Nephron progenitor cell (in vitro differentiated cells): ENCODE data around the gene PPP1R14D.

Source experiments
- DNase-seq: peaks from one replicate; pipeline ENCODE4 v3.0.0; 2021
- H3K27ac Mint-ChIP-seq: 2 replicates; pipeline ENCODE4 v1.8.0; 2021; ENCODE audit warnings: mild to moderate bottlenecking, moderate library complexity, mixed read lengths
- H3K27me3 Mint-ChIP-seq: 2 replicates; pipeline ENCODE4 v1.8.0; 2021; ENCODE audit warnings: mild to moderate bottlenecking, low read depth, mixed read lengths; ENCODE audit not compliant: poor library complexity
- H3K36me3 Mint-ChIP-seq: 2 replicates; pipeline ENCODE4 v1.8.0; 2021; ENCODE audit warnings: low read depth, mixed read lengths
- H3K4me1 Mint-ChIP-seq: 2 replicates; pipeline ENCODE4 v1.8.0; 2021; ENCODE audit warnings: mixed read lengths
- H3K4me3 Mint-ChIP-seq: 2 replicates; pipeline ENCODE4 v1.8.0; 2021; ENCODE audit warnings: mild to moderate bottlenecking, moderate library complexity, mixed read lengths
- H3K9me3 Mint-ChIP-seq: 2 replicates; pipeline ENCODE4 v1.8.0; 2021; ENCODE audit warnings: mild to moderate bottlenecking, moderate library complexity, mixed read lengths
- CTCF ChIP-seq: fragments of 200-600 bp; sonication (generic); IDR thresholded peaks from 2 replicates; pipeline ENCODE4 v1.5.0; 2021; ENCODE audit warnings: antibody characterized with exemption

Gene PPP1R14D

DNA sequence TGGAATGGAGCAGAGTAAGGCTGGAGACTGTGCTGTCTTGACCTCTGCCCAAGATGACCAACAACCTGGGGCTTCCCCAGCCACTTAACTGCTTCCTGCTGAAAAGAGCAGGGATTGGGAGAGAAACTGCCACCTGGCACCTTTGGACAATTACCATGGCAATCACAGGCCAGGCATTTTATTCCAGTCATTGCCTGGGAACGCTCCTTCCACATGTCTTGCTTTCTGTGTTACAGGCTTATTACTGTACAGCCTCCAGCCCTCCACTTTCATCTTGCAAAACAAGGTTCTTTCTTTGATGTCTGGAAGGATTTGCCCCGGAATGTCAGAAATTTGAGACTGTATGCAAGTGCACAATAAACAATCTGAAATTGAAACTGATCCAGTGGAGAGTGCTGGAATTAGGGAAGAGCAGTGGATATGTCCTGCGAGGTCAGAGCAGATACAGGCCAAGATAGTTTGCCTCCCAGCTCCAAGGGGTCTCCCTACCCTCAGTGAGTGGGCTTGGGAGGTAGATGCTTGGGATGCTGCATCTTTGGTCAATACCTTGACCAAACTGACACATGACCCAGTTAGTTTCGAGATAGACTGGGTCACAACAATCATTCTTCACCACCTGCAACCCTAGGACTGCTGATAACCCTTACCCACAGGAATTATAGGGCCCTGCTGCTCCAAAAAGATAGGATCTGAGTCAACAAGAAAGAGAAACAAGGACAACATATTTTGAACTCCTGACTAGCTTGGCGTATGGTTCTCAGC is 2.7 kb downstream of the PPP1R14D start:
- Mint-ChIP-seq H3K9me3 (no peaks in the 10 kb centered on the region), H3K4me1 (peaks cover 10% of the 10 kb centered on the region), H3K27me3 (peaks cover 18% of the 10 kb centered on the region), H3K27ac (no peak overlapping the region), H3K36me3 (no peaks in the 10 kb centered on the region), H3K4me3 (no peak overlapping the region)
- no peak for DNase-seq
- no peak for TF ChIP-seq CTCF

DNA sequence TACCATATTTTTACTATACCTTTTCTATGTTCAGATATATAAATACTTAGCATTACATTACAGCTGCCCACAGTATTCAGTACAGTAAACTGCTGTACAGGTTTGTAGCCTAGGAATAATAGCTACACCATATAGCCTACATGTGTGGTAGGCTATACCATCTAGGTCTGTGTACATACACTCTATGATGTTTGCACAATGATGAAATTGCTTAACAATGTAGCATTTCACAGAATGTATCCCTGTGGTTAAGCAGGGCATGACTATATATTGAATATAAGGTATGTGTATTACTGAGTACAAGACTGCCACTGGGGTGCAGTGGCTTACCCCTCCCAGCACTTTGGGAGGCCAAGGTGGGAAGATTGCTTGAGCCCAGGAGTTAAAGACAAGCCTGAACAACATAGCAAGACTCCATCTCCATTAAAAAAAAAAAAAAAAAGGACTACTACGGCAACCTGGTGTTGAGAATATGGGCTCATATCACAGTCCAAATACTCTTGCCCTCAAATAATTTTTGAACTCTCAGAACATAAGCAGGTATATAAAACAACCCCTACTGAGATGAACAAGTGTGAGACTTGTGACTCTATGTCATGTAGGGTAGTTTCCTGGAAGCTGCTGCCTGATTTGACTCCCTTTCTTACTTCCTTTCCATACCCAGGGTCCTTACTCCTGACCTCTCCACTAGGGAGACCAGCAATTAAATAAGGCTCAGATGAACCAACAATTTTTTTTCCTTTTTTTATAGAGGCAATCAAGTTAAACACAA is 4.8 kb downstream of the PPP1R14D start:
- no peak for DNase-seq
- peaks cover 21% of the 10 kb centered on the region for H3K27me3 Mint-ChIP-seq
- no peak overlapping the region for H3K4me3 Mint-ChIP-seq
- H3K9me3 Mint-ChIP-seq = no peaks in the 10 kb centered on the region
- TF ChIP-seq CTCF = no peak
- peaks cover 10% of the 10 kb centered on the region for H3K4me1 Mint-ChIP-seq
- no peaks in the 10 kb centered on the region for H3K36me3 Mint-ChIP-seq
- H3K27ac Mint-ChIP-seq = no peak overlapping the region

DNA sequence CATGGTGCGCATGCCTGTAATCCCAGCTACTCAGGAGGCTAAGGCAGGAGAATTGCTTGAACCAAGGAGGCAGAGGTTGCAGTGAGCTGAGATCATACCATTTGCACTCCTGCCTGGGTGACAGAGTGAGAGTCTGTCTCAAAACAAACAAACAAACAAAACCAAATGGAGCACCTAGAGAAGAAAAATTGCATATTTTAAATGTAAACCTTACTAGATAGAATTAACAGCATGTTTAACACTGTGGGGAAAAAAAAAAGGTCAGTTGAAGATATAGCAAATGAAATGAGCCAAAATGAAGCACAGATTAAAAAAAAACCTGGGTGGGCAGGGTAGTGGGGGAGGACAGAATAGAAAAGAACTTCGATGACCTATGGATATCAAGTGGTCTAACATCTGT is 7.3 kb downstream of the PPP1R14D start:
- Mint-ChIP-seq H3K4me3 (no peak overlapping the region), H3K27me3 (peaks cover 25% of the 10 kb centered on the region), H3K36me3 (no peaks in the 10 kb centered on the region), H3K27ac (no peak overlapping the region), H3K4me1 (peaks cover 5% of the 10 kb centered on the region), H3K9me3 (no peaks in the 10 kb centered on the region)
- DNase-seq = no peak
- TF ChIP-seq CTCF = no peak

- no peak for DNase-seq
- H3K27me3 Mint-ChIP-seq = peaks cover 17% of the 10 kb centered on the region
- H3K4me1 Mint-ChIP-seq = no peaks in the 10 kb centered on the region
- H3K36me3 Mint-ChIP-seq = peaks cover 9% of the 10 kb centered on the region
- no peak overlapping the region for H3K27ac Mint-ChIP-seq
- no peak for TF ChIP-seq CTCF
- no peaks in the 10 kb centered on the region for H3K9me3 Mint-ChIP-seq
- H3K4me3 Mint-ChIP-seq = no peak overlapping the region
Measured at GRCh38 chr15:40819048-40819447, 9.5 kb downstream of the PPP1R14D start.

DNA sequence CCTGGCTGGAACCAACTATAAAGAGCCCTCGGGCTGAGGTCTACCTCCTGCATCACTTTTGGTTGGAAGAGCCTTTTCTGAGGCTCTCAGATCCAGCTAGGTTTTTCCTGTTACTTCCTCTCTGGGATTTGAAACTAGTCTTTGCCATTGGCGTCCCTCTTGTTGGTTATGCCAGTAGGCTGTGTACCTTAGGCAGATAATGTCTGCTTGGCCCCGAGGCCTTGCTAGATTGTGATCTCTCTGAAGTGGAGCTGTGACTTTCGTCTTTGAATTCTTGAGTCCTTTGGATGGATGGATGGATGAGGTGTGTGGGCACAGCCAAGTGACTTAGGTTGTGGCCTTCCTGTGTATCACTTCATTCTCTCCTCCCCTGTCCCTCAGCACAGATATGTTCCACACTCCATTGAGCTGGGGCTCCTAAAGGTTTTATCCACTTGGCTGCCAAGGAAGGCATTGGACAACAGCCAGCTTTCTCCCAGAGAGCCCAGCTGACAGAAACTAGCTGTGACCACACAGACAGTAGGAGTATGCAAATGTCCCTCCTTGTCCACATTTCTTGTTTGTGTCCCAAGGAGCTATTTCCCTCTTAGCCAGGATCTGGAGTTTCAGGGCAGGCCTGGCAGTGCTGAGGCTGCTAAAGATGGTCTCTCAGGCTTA is 13.3 kb downstream of the PPP1R14D start:
- Mint-ChIP-seq H3K9me3 (no peaks in the 10 kb centered on the region), H3K27me3 (peaks cover 13% of the 10 kb centered on the region), H3K36me3 (peaks cover 9% of the 10 kb centered on the region), H3K4me3 (no peak overlapping the region), H3K27ac (no peak overlapping the region), H3K4me1 (no peaks in the 10 kb centered on the region)
- no peak for TF ChIP-seq CTCF
- no peak for DNase-seq
